ENCODE data around the gene AFAP1.

GRCh38 chr4:7727749-7728148 is 211.9 kb downstream of the AFAP1 start:
- TF ChIP-seq GATA2 (IDR thresholded peaks at IDR 0.05; ENCODE audit: low read depth, low read length): no peak
- no peak for TF ChIP-seq GATA3 (IDR thresholded peaks at IDR 0.05; ENCODE audit: low read depth, low read length)

Measured in SH-SY5Y (cell line).